NCI-H128 (cell line): ENCODE measurements around the gene DHRS7C.

ENCODE experiments used
- DNase-seq: peaks from one replicate; lab custom pipeline; 2025; ENCODE audit not compliant: unreplicated experiment; lab: John Stamatoyannopoulos, UW

DHRS7C gene

GRCh38 chr17:9767432-9767991 is 23.9 kb downstream of the DHRS7C start:
- no peak for DNase-seq

GRCh38 chr17:9766970-9767369 is 24.4 kb downstream of the DHRS7C start:
- no peak for DNase-seq

- no peak for DNase-seq
Observed at GRCh38 chr17:9765322-9765721, 26.1 kb downstream of the DHRS7C start.

GRCh38 chr17:9763643-9764042 is 27.7 kb downstream of the DHRS7C start:
- no peak for DNase-seq

- DNase-seq = no peak
Observed at GRCh38 chr17:9760266-9760665, 31.1 kb downstream of the DHRS7C start.

GRCh38 chr17:9755083-9755482 is 36.3 kb downstream of the DHRS7C start:
- DNase-seq = no peak

GRCh38 chr17:9750524-9750923 is 40.9 kb downstream of the DHRS7C start:
- DNase-seq = no peak

- no peak for DNase-seq
Observed at GRCh38 chr17:9729735-9730420, 61.5 kb downstream of the DHRS7C start.

- no peak for DNase-seq
Observed at GRCh38 chr17:9729034-9729650, 62.2 kb downstream of the DHRS7C start.

GRCh38 chr17:9728564-9728963 is 62.8 kb downstream of the DHRS7C start:
- DNase-seq = no peak

GRCh38 chr17:9728005-9728404 is 63.4 kb downstream of the DHRS7C start:
- DNase-seq = no peak

- no peak for DNase-seq
Observed at GRCh38 chr17:9726291-9726690, 65.1 kb downstream of the DHRS7C start.

- no peak for DNase-seq
Observed at GRCh38 chr17:9725575-9725974, 65.8 kb downstream of the DHRS7C start.
